Muscle of arm (tissue), 14 donors: ENCODE data around the gene ECHDC3. TPM values are rescaled to one million over a fixed set of nuclear protein-coding genes. Genes with fewer than 3 reads are reported as not detected.
"Not testable (repeated sequence)": the region's sequence is repeated elsewhere in the genome, so short reads cannot be mapped to it uniquely, and the experiment has no call there.

Experiments used
- DNase-seq: peaks from one replicate; pipeline ENCODE4 v3.0.0-alpha.2; 2013
- long read RNA-seq, 11 donors: transcript quantifications; one replicate each; lab custom pipeline, GENCODE V29; 2026
- polyA plus RNA-seq, 12 donors: library from polyadenylated mRNA; unstranded; fragments of 120-200 nt; gene quantifications; one replicate each; pipeline ENCODE4 v1.2.1, GENCODE V29; 2013; ENCODE audit not compliant: insufficient read length in 12 of 12

Gene ECHDC3, protein sequence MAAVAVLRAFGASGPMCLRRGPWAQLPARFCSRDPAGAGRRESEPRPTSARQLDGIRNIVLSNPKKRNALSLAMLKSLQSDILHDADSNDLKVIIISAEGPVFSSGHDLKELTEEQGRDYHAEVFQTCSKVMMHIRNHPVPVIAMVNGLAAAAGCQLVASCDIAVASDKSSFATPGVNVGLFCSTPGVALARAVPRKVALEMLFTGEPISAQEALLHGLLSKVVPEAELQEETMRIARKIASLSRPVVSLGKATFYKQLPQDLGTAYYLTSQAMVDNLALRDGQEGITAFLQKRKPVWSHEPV
- polyA plus RNA-seq = 10 to 100 TPM in 2 of 12 donors, 1 to 10 TPM in 8, not detected in 2; 4.0 to 10.0 (median 6.8) TPM
- long read RNA-seq, donor 1, partial matches to known transcripts = 0 of 4 reads
- long read RNA-seq, donor 1, other reads (novel, unspliced or antisense) = 0 of 4 reads
- long read RNA-seq, donor 2, transcript ECHDC3-201 (5 exons, 1,649 nt) = major isoform, 6 of 7 reads
- long read RNA-seq, donor 2, partial matches to known transcripts = 0 of 7 reads
- long read RNA-seq, donor 2, other reads (novel, unspliced or antisense) = 0 of 7 reads
- long read RNA-seq, donor 3, transcript ECHDC3-201 (5 exons, 1,649 nt) = major isoform, 5 of 5 reads
- long read RNA-seq, donor 3, partial matches to known transcripts = 0 of 5 reads
- long read RNA-seq, donor 3, other reads (novel, unspliced or antisense) = 0 of 5 reads
- long read RNA-seq, donor 4, partial matches to known transcripts = 0 of 1 reads
- long read RNA-seq, donor 4, other reads (novel, unspliced or antisense) = 0 of 1 reads
- long read RNA-seq, donor 5 = 0 reads
- long read RNA-seq, donor 6, partial matches to known transcripts = 0 of 3 reads
- long read RNA-seq, donor 6, other reads (novel, unspliced or antisense) = 0 of 3 reads
- long read RNA-seq, donor 7, transcript ECHDC3-201 (5 exons, 1,649 nt) = major isoform, 5 of 5 reads
- long read RNA-seq, donor 7, partial matches to known transcripts = 0 of 5 reads
- long read RNA-seq, donor 7, other reads (novel, unspliced or antisense) = 0 of 5 reads
- long read RNA-seq, donor 8, partial matches to known transcripts = 0 of 4 reads
- long read RNA-seq, donor 8, other reads (novel, unspliced or antisense) = 0 of 4 reads
- long read RNA-seq, donor 9, partial matches to known transcripts = 0 of 3 reads
- long read RNA-seq, donor 9, other reads (novel, unspliced or antisense) = 0 of 3 reads
- long read RNA-seq, donor 10, transcript ECHDC3-201 (5 exons, 1,649 nt) = major isoform, 6 of 6 reads
- long read RNA-seq, donor 10, partial matches to known transcripts = 0 of 6 reads
- long read RNA-seq, donor 10, other reads (novel, unspliced or antisense) = 0 of 6 reads
- long read RNA-seq, donor 11, transcript ECHDC3-201 (5 exons, 1,649 nt) = major isoform, 5 of 5 reads
- long read RNA-seq, donor 11, partial matches to known transcripts = 0 of 5 reads
- long read RNA-seq, donor 11, other reads (novel, unspliced or antisense) = 0 of 5 reads

DNA sequence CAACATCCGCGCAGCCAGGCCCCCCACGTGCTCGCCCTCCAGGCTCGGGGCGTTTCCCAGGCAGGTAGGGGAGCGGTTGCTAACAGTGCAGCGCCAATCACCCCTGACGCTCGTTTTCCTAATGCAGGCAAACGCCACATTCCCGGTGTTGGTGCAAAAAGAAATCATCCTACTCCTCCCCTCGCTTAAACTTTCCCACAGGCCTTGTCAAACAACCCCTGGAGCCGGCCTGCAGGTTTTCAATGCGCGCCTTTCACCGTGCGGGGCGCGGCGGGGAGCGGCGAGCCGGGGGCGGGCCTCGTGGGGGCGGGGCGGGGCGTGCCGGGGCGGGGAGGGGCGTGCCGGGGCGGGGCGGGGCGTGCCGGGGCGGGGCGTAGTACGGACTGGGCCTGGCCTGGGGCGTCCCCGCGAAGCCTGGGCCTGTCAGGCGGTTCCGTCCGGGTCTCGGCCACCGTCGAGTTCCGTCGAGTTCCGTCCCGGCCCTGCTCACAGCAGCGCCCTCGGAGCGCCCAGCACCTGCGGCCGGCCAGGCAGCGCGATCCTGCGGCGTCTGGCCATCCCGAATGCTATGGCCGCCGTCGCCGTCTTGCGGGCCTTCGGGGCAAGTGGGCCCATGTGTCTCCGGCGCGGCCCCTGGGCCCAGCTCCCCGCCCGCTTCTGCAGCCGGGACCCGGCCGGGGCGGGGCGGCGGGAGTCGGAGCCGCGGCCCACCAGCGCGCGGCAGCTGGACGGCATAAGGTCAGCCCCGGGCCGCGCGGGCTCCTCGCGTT, at the start of gene ECHDC3:
ECHDC3 (plus strand) TSS at position 374 of the 770 bp plus-strand sequence; CDS start at position 569, 195 bp downstream.
- no peak for DNase-seq

DNA sequence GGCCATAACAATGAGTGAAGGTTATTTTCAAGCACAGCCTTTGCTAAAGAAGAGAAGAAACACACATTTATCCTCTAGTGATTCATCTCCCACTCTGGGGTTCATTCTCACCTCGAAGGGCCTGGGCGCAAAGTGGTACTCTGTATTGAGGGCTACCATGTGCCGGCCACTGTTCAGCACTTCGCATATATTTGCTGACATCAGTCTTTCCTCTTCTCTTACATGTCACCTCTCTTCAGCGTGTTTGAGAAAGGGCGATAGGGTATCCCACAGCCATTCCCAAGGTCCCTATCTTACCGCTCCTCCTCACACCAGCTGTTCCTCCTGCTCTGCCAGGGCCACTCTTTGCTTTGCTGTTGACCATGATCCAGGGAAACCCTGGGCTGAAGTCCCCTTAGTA, 48.8 kb upstream of the ECHDC3 start:
- no peak for DNase-seq

DNA sequence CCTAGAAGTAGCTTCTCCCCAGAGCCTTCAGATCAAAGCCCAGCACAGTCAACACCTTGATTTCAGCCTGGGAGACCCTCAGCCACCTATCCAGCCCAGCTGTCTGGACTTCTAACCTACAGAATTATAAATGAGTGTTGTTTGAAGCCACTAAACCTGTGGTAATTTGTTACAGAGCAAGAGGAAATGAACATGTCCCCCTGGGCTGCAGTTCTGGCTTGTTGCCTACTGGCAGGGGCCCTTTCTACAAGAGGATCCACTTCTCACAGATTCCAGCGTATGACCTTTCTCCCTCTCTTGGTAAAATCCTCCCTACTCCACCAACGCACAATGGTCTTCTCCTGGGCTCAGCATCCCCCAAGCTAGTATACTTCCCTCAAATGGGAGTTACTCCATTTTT, 46.4 kb upstream of the ECHDC3 start:
- DNase-seq = no peak

DNA sequence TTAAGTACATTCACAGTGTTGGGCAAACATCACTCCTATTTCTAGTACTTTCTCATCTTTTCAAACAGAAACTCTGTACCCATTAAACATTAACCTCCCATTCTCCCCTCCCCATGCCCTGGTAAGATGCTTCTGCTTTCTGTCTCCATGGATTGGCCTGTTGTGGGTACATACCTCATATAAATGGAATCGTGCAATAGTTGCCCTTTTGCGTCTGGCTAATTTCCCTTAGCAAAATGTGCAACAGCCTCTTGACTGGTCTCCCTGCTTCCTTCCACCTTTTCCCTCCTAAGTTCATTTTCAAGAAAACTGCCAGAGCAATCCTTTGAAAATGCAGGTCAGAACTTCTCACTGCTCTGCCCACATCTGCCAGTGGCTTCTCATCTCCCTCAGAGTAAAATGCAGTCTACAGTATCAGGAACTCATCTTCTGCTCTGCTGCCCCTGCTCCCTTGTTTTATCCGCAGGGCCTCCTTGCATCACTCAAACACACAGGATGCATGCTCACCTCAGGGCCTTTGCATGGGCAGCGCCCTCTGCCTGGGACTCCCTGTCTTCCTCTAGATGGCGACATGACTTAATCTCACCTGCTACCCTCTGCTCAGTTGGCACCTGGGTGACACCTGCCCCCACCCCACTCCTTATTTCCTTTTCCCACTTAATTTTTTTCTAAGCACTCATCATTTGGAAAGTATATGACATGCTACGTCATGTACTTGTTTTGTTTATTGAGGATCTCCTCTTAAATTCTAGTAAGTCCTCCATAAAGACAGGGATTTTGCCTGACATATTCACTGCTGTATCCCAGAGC, 44.3 kb upstream of the ECHDC3 start:
- DNase-seq = no peak

DNA sequence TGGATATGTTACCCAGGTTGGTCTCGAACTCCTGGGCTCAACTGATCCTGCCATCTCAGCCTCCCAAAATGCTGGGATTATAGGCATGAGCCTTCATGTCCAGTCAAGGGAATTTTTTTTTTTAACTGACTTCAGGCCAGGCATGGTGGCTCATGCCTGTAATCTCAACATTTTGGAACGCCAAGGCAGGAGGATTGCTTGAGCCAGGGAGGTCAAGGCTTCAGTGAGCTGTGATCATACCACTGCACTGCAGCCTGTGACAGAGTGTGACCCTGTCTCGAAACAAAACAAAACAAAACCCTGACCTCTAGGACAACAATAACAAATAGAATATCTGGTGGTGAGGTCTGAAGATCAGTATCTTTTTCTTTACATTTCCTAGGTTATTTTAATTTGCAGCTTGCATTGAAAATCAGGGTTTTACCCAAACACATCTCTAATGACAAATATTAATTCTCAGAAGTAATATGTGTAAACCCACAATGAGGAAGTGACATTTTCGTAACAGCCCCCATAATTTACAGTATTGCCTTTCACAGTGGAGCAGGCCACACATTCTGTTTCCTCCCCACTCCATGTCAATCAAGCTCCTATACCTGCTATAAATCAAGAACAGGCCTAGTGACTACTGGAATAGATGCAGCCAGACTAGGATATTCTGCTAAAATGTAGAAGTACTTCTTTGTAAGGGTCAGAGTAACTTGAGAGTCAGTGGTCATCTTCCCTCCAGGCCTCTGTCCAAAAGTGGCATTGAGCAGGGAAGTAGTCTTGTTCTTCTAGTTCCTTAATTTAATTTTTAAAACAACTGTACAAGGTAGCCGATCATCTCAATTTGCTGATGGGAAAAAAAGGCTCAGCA, 43.3 kb upstream of the ECHDC3 start:
- no peak for DNase-seq

DNA sequence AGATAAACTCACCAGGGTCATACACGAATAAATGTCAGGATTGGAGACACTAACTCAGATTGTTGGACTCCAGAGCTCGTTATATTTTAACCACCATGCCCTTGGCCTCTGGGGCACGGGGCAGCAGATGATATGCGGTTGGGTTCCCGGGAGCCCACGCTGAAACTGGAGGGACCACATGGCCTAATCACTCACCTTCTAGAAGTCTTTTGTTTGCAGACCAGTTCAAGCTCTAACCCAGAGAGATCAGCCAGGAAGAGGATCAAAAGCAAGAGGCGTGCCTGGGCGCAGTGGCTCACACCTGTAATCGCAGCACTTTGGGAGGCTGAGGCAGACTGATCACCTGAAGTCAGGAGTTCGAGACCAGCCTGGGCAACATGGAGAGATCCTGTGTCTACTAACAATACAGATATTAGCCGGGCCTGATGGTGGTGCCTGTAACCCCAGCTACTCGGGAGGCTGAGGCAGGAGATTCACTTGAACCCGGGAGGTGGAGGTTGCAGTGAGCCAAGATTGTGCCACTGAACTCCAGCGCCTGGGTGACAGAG, 42.6 kb upstream of the ECHDC3 start:
- no peak for DNase-seq

DNA sequence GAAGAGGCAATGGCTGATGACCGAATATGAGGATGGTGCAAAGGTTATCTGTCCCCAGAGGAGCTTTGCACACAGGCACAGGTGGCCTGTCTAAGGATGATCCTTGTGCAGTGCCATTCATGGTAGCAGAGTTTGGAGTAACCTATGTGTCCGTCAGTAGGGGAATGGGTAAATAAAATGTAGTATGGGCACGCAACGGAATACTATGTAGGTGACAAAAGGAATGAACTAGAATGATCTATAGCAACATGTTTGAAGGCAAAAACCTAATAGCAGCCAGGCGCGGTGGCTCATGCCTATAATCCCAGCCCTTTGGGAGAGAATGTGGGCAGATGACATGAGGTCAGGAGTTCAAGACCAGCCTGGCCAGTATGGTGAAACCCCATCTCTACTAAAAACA, 41.6 kb upstream of the ECHDC3 start:
- DNase-seq = no peak

DNA sequence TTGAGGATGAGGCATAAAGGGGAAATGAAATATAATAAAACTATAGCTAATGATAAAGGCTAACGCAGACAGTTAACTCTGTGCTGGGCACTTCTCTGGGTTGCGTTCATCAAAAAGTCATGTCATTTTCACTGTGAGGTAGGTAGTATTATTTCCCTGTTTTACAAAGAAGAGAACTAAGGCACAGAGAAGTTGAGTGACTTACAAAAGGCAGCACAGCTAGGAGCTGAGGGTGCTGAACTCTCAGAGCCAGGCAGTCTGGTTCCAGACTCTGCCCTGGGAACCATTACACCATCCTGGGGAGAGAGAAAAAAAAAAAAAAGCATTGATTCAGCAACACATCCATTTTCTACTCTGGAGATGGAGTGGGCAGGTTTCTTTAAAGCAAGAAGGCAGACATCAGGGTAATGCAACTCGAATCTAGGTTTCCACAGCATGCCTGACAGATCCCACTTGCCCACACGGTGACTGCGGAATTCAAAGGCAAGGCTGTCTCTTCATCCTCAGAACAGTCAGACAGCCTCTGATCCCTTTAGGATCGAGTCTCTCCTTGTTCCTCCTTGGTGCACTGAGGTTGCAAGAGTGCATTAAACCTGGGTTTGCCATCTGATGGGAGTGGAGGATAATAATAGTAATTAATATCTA, 40.6 kb upstream of the ECHDC3 start:
- no peak for DNase-seq

DNA sequence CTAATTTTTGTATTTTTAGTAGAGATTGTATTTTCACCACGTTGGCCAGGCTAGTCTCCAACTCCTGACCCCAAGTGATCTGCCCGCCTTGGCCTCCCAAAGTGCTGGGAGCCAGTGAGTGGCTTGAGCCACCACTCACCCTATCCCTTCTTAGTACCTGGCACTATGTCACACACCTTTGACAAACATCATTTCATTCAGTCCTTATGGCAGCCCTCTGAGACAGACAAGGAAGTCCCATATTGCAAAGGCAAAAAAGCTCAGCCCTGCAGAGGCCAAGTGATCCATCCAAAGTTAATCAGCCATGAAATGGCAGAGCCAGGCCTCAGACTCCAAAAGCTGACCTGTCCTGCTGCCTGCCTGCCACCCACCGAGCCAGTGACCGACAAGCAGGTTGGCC, 39.9 kb upstream of the ECHDC3 start:
- no peak for DNase-seq

DNA sequence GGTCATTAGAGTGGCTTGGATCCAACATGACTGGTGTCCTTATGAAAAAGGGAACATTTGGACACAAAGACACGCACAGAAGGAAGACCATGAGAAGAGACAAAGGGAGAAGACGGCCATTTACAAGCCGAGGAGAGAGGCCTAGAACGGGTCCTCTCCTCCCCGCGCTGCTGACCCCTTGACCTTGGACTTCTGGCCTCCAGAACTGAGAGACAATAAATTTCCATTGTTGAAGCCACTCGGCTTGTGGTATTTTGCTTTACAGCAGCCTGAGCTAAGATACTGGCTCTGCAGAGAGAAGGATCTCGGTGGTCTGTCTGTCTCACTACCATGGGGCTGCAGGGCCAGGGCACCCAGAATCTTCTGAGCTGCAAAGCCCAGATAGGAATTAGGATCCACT, 38.1 kb upstream of the ECHDC3 start:
- DNase-seq = no peak

DNA sequence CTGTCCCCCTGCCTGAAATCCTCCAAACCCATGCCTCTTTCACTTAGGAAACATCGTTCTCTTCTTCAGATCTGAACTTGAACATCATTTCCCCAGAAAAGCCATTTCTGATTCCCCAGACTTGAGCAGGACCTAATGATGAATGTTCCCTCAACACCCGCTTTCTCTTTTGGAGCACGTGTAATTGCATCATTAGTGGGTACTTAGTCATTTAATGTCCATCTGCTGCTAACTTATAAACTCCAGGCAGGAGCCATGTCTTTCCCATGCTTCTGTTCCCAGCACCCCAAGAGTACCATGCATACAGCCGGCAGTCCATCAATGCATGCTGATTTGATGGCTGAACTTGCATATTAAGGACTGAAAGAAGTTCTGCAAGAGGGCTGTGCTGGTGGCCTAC, 36.5 kb upstream of the ECHDC3 start:
- DNase-seq = no peak

DNA sequence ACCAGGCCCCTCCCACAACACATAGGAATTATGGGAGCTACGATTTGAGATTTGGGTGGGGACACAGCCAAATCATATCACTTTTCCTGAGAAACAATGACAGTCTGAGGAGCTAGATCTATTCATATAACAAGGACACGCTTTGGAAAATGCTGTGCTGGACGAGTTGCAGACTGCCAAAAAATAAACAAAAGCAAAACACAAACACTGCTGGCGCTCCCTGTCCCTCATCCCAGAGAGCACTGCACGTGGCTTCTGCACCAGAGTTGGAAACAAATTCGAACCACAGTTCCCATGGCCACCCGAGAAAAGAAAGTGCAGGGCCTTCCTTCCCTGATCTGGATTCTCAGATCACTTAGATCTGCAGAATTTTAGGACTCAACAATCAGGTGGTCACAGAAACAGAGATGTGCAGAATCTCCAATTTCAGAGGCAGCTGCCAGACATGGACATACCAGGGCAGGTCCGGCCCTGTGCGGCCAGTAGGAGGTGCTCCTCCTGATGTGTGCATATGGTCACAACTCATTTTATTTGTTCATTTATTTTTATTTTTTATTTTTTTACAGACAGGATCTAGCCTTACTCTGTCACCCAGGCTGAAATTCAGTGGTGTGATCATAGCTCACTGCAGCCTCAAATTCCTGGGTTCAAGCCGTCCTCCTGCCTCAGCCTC, 35.2 kb upstream of the ECHDC3 start:
- DNase-seq = no peak

DNA sequence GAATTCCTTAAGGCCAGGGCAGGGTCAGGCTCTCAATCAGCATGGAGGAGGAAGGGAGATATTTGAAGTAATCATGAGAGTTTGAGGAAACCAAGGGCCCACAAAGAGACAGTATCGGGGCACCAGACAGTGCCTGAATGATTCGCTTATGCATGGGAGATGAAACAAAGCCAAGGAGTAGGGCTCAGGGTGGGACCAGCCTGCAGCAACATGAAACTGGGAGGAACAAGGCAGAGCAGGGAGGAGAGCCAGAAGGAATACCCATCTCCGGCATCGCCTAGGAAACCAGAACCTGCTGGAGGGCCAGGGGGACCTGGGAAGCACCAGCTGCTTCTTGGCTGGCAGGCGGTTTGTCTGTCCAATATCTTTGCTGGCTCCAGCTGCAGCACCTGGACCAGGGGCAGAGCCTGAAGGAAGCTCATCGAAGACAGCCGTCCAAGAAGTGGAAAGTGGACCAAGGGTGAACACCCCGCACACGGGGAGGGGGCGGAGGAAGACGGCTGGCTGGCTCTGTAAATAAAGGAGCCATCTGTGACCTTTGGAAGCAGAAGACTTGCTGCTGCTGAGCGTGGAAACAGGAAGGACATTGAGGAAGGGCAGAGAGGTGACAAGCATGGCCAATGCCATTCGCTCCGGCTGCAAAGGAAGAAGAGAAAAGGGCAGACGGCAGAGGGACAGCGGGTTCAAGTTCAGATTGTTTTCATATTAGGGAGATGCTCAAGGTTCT, 34.4 kb upstream of the ECHDC3 start:
- no peak for DNase-seq

DNA sequence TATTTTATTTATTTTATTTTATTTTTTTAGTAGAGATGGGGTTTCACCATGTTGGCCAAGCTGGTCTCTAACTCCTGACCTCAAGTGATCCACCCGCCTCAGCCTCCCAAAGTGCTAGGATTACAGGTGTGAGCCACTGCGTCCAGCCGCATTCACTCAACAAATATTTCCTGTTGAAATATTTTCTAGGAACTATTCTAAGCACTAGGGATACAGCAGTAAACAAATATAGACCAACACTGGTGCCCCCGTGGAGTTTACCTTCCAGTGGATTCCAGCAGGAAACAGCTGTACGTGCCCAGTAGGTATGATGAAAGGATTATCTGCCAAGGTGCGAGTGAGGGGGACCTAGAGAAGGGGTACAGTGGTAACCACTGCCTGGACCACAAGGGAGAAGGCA, 33.4 kb upstream of the ECHDC3 start:
- not testable (repeated sequence) for DNase-seq

DNA sequence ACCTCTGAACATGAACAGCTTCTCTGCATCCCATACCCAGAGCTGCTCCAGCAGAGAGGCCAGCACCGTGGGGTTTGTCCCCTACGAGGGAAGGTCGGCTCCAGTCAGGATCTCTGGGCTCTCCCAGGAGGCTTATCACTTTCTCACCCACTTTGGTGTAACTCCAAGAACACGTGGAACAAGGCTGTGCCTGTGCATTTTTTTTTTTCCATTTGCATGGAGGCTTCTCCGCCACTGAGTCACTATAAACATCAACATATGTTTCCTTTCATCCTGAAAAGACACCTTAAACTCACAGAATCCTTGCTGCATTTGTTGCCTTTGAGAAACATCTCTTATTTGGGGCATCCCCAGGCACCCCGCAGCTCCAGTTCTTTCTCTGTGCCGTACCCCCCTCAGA, 29.4 kb upstream of the ECHDC3 start:
- DNase-seq = no peak

DNA sequence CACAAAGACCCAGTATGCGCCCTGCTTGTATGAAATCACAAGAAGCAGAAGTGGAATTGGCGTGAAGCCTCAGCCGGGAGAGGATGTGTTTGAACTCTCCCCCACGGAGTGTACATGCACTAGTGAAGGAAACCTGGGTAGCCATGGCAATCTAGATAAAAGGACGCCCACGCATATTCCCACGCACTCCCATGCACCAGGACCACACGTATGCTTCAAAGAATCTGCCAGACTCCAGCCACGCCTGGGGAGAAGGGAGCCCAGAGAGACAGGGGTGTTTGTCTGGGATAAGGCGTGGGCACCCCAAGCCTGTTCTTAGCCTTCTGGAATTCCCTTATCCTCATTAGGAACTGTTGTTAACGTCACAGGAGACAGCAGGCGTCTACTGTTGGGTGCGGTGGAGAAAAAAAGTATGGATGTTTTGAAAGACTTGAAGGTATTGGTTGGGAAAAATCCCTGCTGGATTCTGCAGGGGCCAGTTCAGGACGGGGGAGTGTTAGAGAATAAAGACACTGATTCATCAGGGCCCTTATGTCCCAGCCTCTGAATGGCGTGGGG, 28.9 kb upstream of the ECHDC3 start:
- no peak for DNase-seq
